ENCODE results near the gene FRS3.

DNA sequence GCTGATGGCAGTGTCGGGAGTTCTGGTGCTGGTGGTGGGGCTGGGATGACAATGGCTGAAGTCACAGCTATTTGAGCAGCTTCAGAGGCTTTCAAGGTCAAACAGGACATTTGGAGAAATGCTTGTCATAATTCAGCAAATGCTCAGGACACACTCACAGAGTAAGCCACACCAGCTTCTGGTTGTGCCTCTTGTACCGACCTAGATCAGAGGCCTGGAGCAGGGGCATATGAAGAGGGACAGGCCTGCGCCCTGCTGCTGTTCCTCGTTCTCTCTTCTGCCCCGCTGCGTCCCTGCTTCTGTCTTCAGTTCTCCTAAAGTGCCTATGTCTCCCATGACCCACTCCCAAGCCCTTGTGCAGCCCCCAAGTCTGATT lies 31.6 kb downstream of the FRS3 start:
- TF ChIP-seq POLR2A (IDR thresholded peaks at IDR 0.05; ENCODE audit: extremely low read depth, insufficient read length) (no peak), MYC (IDR thresholded peaks at IDR 0.05; ENCODE audit: low read depth, low read length) (no peak)
- TF ChIP-seq, protein P1, sequence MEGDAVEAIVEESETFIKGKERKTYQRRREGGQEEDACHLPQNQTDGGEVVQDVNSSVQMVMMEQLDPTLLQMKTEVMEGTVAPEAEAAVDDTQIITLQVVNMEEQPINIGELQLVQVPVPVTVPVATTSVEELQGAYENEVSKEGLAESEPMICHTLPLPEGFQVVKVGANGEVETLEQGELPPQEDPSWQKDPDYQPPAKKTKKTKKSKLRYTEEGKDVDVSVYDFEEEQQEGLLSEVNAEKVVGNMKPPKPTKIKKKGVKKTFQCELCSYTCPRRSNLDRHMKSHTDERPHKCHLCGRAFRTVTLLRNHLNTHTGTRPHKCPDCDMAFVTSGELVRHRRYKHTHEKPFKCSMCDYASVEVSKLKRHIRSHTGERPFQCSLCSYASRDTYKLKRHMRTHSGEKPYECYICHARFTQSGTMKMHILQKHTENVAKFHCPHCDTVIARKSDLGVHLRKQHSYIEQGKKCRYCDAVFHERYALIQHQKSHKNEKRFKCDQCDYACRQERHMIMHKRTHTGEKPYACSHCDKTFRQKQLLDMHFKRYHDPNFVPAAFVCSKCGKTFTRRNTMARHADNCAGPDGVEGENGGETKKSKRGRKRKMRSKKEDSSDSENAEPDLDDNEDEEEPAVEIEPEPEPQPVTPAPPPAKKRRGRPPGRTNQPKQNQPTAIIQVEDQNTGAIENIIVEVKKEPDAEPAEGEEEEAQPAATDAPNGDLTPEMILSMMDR (IDR thresholded peaks at IDR 0.05; ENCODE audit: low read depth, low read length): no peak
